Liver (tissue), 9 donors: ENCODE data around the gene LRRC53. TPM values are rescaled to one million over a fixed set of nuclear protein-coding genes. Genes with fewer than 3 reads are reported as not detected.

ENCODE experiments used
- DNase-seq: peaks from one replicate; pipeline ENCODE4 v3.0.0-alpha.2; 2017; ENCODE audit warnings: low spot score
- H3K27ac ChIP-seq, 2 donors: one replicate each; pipeline ENCODE4 v1.7.0; 2013; ENCODE audit warnings: inconsistent platforms in 2 of 2, low read length in 2 of 2, control low read depth in 1 of 2, low read depth in 1 of 2, mild to moderate bottlenecking in 1 of 2
- H3K27me3 ChIP-seq, 4 donors: one replicate each; pipeline versions ENCODE4 v1.6.1 to v1.7.0; 2013; ENCODE audit warnings: low read length in 3 of 4, inconsistent platforms in 1 of 4, mild to moderate bottlenecking in 1 of 4, moderate library complexity in 1 of 4; ENCODE audit not compliant: control insufficient read depth in 4 of 4, insufficient read depth in 4 of 4
- H3K36me3 ChIP-seq, 4 donors: one replicate each; pipeline versions ENCODE4 v1.6.1 to v1.7.0; 2013; ENCODE audit warnings: low read length in 3 of 4, mild to moderate bottlenecking in 3 of 4, low read depth in 1 of 4, moderate library complexity in 1 of 4; ENCODE audit not compliant: control insufficient read depth in 4 of 4, insufficient read depth in 3 of 4
- H3K4me1 ChIP-seq, 4 donors: one replicate each; pipeline versions ENCODE4 v1.6.1 to v1.7.0; 2013; ENCODE audit warnings: low read length in 3 of 4, mild to moderate bottlenecking in 3 of 4, moderate library complexity in 1 of 4; ENCODE audit not compliant: control insufficient read depth in 4 of 4, insufficient read depth in 4 of 4
- H3K4me3 ChIP-seq, 3 donors: one replicate each; pipeline versions ENCODE4 v1.6.1 to v1.7.0; 2013; ENCODE audit warnings: low read length in 3 of 3, control low read depth in 1 of 3, low read depth in 1 of 3, mild to moderate bottlenecking in 1 of 3
- H3K9ac ChIP-seq, 2 donors: one replicate each; pipeline ENCODE4 v1.7.0; 2013; ENCODE audit warnings: low read length in 2 of 2, mild to moderate bottlenecking in 2 of 2, moderate library complexity in 2 of 2, control low read depth in 1 of 2, low read depth in 1 of 2
- H3K9me3 ChIP-seq, 4 donors: one replicate each; pipeline versions ENCODE4 v1.6.1 to v1.7.0; 2013; ENCODE audit warnings: low read length in 3 of 4; ENCODE audit not compliant: control insufficient read depth in 4 of 4
- FOXA2 ChIP-seq: IDR thresholded peaks from 2 replicates; pipeline ENCODE4 v1.6.1; 2016; ENCODE audit warnings: antibody characterized with exemption
- GABPA ChIP-seq, 2 donors: IDR thresholded peaks in 1 of 2; conservative IDR thresholded peaks in 1 of 2; 2 replicates each; pipeline ENCODE4 v1.6.1; 2016; ENCODE audit warnings: antibody characterized with exemption in 2 of 2, mild to moderate bottlenecking in 1 of 2, moderate library complexity in 1 of 2
- HNF4A ChIP-seq, 2 donors: conservative IDR thresholded peaks; 2 replicates each; pipeline ENCODE4 v1.6.1; 2016; ENCODE audit warnings: antibody characterized with exemption in 2 of 2, mild to moderate bottlenecking in 2 of 2
- HNF4G ChIP-seq: IDR thresholded peaks from 2 replicates; pipeline ENCODE4 v1.6.1; 2016; ENCODE audit warnings: antibody characterized with exemption
- JUND ChIP-seq, 2 donors: IDR thresholded peaks; 2 replicates each; pipeline ENCODE4 v1.6.1; 2016; ENCODE audit warnings: antibody characterized with exemption in 2 of 2
- SP1 ChIP-seq: IDR thresholded peaks from 2 replicates; pipeline ENCODE4 v1.6.1; 2018; ENCODE audit warnings: antibody characterized with exemption, mild to moderate bottlenecking
- TAF1 ChIP-seq: conservative IDR thresholded peaks from 2 replicates; pipeline ENCODE4 v1.6.1; 2016; ENCODE audit warnings: antibody characterized with exemption, mild to moderate bottlenecking
- WGBS: extraction: QIAGEN DNeasy Blood & Tissue Kit; methylation state at CpG from one replicate; pipeline ENCODE4 v1.1.7; 2013; 5-methylcytosine and 5-hydroxymethylcytosine counted together
- polyA plus RNA-seq, 2 donors: library from polyadenylated mRNA; stranded (reverse) in 1 of 2; unstranded in 1 of 2; fragments of 200-250 nt in 1 of 2; fragments of >200 nt in 1 of 2; fragmentation: Nextera tagmentation in 1 of 2; extraction: Ambion mirVana in 1 of 2; gene quantifications; one replicate each; pipeline versions ENCODE4 v1.2.1 to v1.2.3, GENCODE V29; 2013 to 2015
- total RNA-seq, 2 donors: library from RNA; depleted of rRNA; stranded (reverse); fragments of >200 nt; gene quantifications; one replicate each; pipeline ENCODE4 v1.2.3, GENCODE V29; 2014
- TF ChIP-seq, protein P1 (sequence below): IDR thresholded peaks from 2 replicates; pipeline ENCODE4 v1.6.1; 2016; ENCODE audit warnings: antibody characterized with exemption, mild to moderate bottlenecking
- TF ChIP-seq, protein P2 (sequence below): fragments of 150-350 bp; IDR thresholded peaks from 2 replicates; pipeline ENCODE4 v1.5.1; 2017; ENCODE audit warnings: improper control_type of control experiment, low read depth, low read length; ENCODE audit not compliant: missing input control
- TF ChIP-seq, protein P3 (sequence below): IDR thresholded peaks from 2 replicates; pipeline ENCODE4 v1.6.1; 2016; ENCODE audit warnings: antibody characterized with exemption
- donor health status: healthy.
- donor health status: healthy.
- donor health status: healthy.
- donor health status: healthy.
- donor health status: healthy.

The LRRC53 gene
- total and polyA plus RNA-seq, 4 donors, result not detected

DNA sequence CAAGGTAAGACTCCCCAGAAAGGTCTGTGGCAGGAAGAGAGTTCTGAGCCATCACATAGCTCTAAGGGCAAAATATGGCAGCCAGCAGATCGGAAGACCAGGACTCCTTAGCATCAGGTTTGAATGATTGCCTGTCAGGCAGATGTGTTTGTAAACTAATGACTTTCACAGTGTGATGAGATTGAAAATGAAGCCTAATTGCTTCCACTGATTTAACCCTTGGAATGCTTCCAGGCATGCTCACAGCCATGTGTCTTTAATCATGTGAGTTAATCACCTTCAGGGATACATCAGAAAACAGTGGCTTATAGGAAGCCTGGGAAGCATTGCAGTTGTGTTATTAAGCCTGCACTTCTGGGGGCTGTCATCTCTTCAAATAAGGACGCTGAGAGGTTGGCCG lies 82.8 kb downstream of the LRRC53 start:
- no peak for TF ChIP-seq GABPA (IDR thresholded peaks at IDR 0.05 in 1 of 2, conservative IDR thresholded peaks at IDR 0.05 in 1 of 2)
- Histone ChIP-seq H3K27ac (no peak overlapping the region), H3K4me3 (no peak overlapping the region), H3K9me3 (no peaks in the 10 kb centered on the region), H3K4me1 (no peaks in the 10 kb centered on the region), H3K9ac (no peak overlapping the region), H3K27me3 (no peaks in the 10 kb centered on the region), H3K36me3 (no peaks in the 10 kb centered on the region)
- WGBS, result 71% methylated on average over 3 of the region's 3 CpGs
- DNase-seq, result no peak

DNA sequence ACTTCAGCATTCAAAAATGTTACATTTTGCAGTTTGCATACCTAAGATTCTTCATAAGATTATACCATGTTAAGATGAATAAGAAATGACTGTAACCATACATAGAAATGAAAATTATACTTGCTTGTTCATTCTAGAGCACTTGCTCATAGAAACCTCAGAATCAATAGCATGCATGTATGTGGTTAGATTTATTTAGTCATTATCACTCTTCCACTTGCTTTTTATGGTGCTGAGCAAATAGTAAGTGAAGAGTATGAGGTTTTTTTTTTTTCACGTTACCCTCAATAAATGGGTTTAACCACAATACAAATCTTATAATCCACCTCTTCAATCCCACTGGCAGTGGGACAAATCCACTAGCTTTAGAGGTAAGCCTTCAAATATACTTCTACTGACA lies 84.7 kb downstream of the LRRC53 start:
- Histone ChIP-seq H3K4me1 (no peaks in the 10 kb centered on the region), H3K9me3 (no peaks in the 10 kb centered on the region), H3K36me3 (no peaks in the 10 kb centered on the region), H3K27me3 (no peaks in the 10 kb centered on the region), H3K27ac (no peak overlapping the region), H3K9ac (no peak overlapping the region), H3K4me3 (no peak overlapping the region)
- DNase-seq, result no peak
- WGBS, result 70% methylated on average over 1 of the region's 1 CpG
- TF ChIP-seq, protein P1, sequence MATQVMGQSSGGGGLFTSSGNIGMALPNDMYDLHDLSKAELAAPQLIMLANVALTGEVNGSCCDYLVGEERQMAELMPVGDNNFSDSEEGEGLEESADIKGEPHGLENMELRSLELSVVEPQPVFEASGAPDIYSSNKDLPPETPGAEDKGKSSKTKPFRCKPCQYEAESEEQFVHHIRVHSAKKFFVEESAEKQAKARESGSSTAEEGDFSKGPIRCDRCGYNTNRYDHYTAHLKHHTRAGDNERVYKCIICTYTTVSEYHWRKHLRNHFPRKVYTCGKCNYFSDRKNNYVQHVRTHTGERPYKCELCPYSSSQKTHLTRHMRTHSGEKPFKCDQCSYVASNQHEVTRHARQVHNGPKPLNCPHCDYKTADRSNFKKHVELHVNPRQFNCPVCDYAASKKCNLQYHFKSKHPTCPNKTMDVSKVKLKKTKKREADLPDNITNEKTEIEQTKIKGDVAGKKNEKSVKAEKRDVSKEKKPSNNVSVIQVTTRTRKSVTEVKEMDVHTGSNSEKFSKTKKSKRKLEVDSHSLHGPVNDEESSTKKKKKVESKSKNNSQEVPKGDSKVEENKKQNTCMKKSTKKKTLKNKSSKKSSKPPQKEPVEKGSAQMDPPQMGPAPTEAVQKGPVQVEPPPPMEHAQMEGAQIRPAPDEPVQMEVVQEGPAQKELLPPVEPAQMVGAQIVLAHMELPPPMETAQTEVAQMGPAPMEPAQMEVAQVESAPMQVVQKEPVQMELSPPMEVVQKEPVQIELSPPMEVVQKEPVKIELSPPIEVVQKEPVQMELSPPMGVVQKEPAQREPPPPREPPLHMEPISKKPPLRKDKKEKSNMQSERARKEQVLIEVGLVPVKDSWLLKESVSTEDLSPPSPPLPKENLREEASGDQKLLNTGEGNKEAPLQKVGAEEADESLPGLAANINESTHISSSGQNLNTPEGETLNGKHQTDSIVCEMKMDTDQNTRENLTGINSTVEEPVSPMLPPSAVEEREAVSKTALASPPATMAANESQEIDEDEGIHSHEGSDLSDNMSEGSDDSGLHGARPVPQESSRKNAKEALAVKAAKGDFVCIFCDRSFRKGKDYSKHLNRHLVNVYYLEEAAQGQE, result no peak
- TF ChIP-seq HNF4G (no peak), HNF4A (conservative IDR thresholded peaks at IDR 0.05) (no peak), FOXA2 (no peak), SP1 (no peak), TAF1 (no peak), GABPA (IDR thresholded peaks at IDR 0.05 in 1 of 2, conservative IDR thresholded peaks at IDR 0.05 in 1 of 2) (no peak), JUND (IDR thresholded peaks at IDR 0.05) (no peak)
- TF ChIP-seq, protein P2, sequence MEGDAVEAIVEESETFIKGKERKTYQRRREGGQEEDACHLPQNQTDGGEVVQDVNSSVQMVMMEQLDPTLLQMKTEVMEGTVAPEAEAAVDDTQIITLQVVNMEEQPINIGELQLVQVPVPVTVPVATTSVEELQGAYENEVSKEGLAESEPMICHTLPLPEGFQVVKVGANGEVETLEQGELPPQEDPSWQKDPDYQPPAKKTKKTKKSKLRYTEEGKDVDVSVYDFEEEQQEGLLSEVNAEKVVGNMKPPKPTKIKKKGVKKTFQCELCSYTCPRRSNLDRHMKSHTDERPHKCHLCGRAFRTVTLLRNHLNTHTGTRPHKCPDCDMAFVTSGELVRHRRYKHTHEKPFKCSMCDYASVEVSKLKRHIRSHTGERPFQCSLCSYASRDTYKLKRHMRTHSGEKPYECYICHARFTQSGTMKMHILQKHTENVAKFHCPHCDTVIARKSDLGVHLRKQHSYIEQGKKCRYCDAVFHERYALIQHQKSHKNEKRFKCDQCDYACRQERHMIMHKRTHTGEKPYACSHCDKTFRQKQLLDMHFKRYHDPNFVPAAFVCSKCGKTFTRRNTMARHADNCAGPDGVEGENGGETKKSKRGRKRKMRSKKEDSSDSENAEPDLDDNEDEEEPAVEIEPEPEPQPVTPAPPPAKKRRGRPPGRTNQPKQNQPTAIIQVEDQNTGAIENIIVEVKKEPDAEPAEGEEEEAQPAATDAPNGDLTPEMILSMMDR, result no peak
- TF ChIP-seq, protein P3, sequence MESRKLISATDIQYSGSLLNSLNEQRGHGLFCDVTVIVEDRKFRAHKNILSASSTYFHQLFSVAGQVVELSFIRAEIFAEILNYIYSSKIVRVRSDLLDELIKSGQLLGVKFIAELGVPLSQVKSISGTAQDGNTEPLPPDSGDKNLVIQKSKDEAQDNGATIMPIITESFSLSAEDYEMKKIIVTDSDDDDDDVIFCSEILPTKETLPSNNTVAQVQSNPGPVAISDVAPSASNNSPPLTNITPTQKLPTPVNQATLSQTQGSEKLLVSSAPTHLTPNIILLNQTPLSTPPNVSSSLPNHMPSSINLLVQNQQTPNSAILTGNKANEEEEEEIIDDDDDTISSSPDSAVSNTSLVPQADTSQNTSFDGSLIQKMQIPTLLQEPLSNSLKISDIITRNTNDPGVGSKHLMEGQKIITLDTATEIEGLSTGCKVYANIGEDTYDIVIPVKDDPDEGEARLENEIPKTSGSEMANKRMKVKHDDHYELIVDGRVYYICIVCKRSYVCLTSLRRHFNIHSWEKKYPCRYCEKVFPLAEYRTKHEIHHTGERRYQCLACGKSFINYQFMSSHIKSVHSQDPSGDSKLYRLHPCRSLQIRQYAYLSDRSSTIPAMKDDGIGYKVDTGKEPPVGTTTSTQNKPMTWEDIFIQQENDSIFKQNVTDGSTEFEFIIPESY, result no peak
